ENCODE measurements around the gene NF1. TPM values are rescaled to one million over a fixed set of nuclear protein-coding genes. Genes with fewer than 3 reads are reported as not detected.

NF1 gene
- total RNA-seq, 6 experiments from 2014 or later: 45.0 to 62.6 (median 54.0) TPM

DNA sequence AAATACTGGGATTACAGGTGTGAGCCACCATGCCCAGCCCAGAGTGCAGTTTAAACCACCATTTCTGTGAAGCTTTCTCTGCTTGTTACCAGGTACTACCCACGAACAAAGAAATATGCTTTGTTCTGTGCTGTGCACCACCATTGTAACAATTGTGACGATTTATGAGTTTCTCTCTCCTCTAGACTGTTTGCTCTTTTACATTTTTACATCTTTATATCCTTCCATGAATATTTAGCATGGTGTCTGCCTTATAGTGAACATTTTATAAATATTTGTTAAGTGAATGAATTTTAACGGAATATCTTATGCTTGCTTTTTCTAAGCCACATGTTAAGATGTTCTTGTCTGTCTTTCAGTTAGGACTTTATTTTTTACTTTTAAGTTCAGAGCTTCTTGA is 141.9 kb downstream of the NF1 start:
- no peaks in the 10 kb centered on the region for H3K4me1 Mint-ChIP-seq (ENCODE audit: low read depth)

GRCh38 chr17:31241116-31241515 is 146.3 kb downstream of the NF1 start:
- Mint-ChIP-seq H3K36me3 (ENCODE audit: low read depth) (peaks cover 72% of the 10 kb centered on the region), H3K4me3 (no peak overlapping the region), H3K9me3 (no peaks in the 10 kb centered on the region), H3K4me1 (ENCODE audit: low read depth) (no peaks in the 10 kb centered on the region), H3K27me3 (ENCODE audit: insufficient read depth) (peaks cover 2% of the 10 kb centered on the region; the same call in 1 of the 2 replicates), H3K27ac (no peak overlapping the region)
- no peak for DNase-seq
- no peak for TF ChIP-seq CTCF (IDR thresholded peaks at IDR 0.05)

More for the DNA sequence above, 141.9 kb downstream of the NF1 start:
- Mint-ChIP-seq H3K9me3 (no peaks in the 10 kb centered on the region), H3K36me3 (ENCODE audit: low read depth) (peaks cover 47% of the 10 kb centered on the region), H3K4me3 (no peak overlapping the region), H3K27ac (no peak overlapping the region), H3K27me3 (ENCODE audit: insufficient read depth) (peaks cover 2% of the 10 kb centered on the region; the same call in 1 of the 2 replicates)
- no peak for TF ChIP-seq CTCF (IDR thresholded peaks at IDR 0.05)
- no peak for DNase-seq

DNA sequence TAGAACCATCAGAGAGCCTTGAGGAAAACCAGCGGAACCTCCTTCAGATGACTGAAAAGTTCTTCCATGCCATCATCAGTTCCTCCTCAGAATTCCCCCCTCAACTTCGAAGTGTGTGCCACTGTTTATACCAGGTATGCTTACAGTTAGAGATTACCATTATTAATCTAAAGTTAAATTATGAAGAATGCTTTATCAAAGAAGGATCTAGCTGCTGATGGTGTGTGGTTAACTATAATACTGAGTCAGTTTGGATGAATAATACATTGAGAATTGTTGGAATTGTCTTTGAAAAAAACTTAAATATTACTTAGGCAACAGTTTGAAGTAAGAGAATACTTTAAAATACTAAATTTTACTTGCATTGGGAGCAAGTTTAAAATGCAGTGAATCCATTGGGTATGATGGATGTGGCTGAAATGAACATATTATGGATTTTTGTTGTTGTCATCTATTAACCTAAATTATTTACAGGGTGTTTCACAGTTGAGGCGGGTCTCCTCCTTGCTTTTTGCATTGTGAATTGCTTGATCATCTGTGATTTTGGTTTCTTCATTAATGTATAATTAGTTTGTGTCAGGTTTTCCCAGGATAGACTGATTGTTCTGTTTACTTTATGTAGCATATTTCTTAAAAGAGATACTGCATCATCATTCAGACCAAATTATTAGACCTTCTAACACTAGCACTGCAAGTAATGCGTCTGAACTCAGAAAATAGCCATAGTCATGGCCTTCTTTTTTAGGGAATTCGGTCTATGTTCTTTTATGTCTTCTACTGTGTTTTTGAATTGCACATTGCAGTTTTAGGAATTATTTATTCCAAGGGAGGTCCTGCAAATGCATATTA is 154.4 kb downstream of the NF1 start:
- peaks cover 71% of the 10 kb centered on the region for H3K4me1 Mint-ChIP-seq (ENCODE audit: low read depth)
- no peaks in the 10 kb centered on the region for H3K27me3 Mint-ChIP-seq (ENCODE audit: insufficient read depth)
- peak overlapping the region; percentile 71 for H3K4me3 Mint-ChIP-seq
- peak overlapping the region; percentile 95 for H3K27ac Mint-ChIP-seq
- no peak for TF ChIP-seq CTCF (IDR thresholded peaks at IDR 0.05)
- DNase-seq: peak; percentile 86
- peaks cover 53% of the 10 kb centered on the region for H3K36me3 Mint-ChIP-seq (ENCODE audit: low read depth)
- no peaks in the 10 kb centered on the region for H3K9me3 Mint-ChIP-seq

- DNase-seq: no peak
- Mint-ChIP-seq H3K27ac (peak overlapping the region; percentile 95), H3K27me3 (ENCODE audit: insufficient read depth) (no peaks in the 10 kb centered on the region), H3K4me1 (ENCODE audit: low read depth) (peaks cover 76% of the 10 kb centered on the region), H3K9me3 (no peaks in the 10 kb centered on the region), H3K36me3 (ENCODE audit: low read depth) (peaks cover 50% of the 10 kb centered on the region), H3K4me3 (peak overlapping the region; percentile 71)
- TF ChIP-seq CTCF (IDR thresholded peaks at IDR 0.05): no peak
Measured at GRCh38 chr17:31249835-31250141, 155.0 kb downstream of the NF1 start.

- Mint-ChIP-seq H3K27ac (peak overlapping the region; percentile 95), H3K4me1 (ENCODE audit: low read depth) (peaks cover 80% of the 10 kb centered on the region), H3K4me3 (peak overlapping the region; percentile 65), H3K9me3 (no peaks in the 10 kb centered on the region), H3K36me3 (ENCODE audit: low read depth) (peaks cover 50% of the 10 kb centered on the region), H3K27me3 (ENCODE audit: insufficient read depth) (no peaks in the 10 kb centered on the region)
- DNase-seq: no peak
- TF ChIP-seq CTCF (IDR thresholded peaks at IDR 0.05): no peak
Measured at GRCh38 chr17:31250229-31250628, 155.5 kb downstream of the NF1 start.
